ENCODE results near the gene MDN1.
"Not testable (repeated sequence)": the region's sequence is repeated elsewhere in the genome, so short reads cannot be mapped to it uniquely, and the experiment has no call there.

The MDN1 gene

GRCh38 chr6:89750338-89750737 lies 69.3 kb downstream of the MDN1 start:
- DNase-seq, result no peak

GRCh38 chr6:89749918-89750317 lies 69.7 kb downstream of the MDN1 start:
- no peak for DNase-seq

- DNase-seq, result no peak
These were observed 73.9 kb downstream of the MDN1 start for GRCh38 chr6:89745716-89746115.

DNA sequence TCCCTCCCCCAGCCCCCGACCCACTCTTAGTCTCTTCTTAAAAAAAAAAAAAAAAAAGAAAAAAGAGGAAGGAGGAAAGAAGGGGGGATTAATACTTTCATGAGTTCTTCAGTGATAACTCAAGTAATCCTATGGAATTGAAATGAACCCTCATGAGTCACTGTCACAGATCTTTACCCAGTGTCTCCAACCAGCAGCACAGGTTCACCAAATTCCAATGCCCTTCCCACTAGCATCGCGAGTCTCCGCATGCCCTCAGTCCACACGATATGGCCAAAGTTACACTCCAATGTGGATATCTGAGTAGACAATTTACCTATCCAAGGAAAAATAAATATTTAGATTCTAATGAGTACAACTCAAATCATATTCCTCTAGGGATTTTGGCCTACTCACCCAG lies 74.5 kb downstream of the MDN1 start:
- DNase-seq, result no peak

DNA sequence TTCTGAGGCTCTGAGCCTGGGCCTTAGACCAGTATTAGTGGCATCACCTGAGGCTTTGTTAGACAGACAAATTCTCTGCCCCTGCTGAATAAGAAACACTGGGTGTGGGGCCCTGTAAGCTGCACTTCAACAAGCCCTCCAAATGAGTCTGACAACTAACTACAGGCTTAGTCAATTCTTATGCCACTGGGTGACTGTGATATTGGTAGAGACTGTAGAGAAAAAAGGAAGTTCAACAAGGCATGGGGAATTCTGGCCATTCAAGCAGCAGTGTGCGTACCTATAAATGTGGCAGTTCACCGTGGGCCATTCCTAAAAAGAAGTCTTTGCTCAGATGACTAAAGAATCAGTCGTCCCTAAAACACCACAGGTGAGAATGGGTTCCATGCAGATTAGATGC lies 82.7 kb downstream of the MDN1 start:
- DNase-seq, result no peak

DNA sequence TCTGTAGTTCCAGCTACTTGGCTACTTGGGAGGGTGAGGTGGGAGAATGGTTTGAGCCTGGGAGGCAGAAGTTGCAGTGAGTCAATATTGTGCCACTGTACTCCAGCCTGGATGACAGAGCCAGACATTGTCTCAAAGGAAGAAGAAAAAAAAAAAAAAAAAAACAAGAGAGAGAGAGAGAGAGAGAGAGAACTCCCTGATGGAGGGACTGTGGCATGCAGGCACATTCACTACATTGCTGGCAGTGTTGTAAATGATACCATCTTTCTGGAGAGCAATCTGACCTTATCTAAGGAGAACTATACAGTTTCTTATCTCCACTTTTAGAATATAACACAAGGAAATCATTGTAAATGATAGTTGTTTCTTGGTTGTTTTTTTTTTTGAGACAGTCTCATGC lies 85.1 kb downstream of the MDN1 start:
- DNase-seq, result no peak

GRCh38 chr6:89731924-89732567 lies 87.5 kb downstream of the MDN1 start:
- DNase-seq, result no peak

DNA sequence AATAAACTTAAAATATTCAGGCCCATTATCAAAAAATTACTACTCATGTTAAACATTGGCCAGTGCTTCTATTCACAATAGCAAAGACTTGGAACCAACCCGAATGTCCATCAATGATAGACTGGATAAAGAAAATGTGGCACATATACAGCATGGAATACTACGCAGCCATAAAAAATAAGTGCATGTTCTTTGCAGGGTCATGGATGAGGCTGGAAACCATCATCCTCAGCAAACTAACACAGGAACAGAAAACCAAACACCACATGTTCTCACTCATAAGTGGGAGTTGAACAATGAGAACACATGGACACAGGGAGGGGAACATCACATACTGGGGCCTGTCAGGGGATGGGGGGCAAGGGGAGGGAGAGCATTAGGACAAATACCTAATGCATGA lies 88.3 kb downstream of the MDN1 start:
- not testable (repeated sequence) for DNase-seq

DNA sequence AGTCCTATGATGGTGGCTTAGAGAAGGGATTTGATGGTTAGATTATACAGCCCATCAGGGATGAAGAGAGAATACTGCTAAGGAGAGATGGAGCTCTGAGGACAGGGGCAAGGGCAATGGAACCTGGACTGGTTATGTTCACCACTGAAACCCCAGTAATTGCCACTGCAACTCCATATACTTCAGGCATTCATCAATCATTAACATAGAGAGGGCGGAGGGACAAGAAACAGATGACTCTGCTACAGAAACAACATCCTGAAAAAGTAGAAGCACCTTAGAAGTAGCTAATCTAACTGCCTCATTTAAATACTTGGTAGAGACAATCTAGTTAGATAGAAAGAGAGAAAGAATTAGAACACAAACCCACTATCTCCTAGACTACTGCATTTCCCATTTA lies 89.8 kb downstream of the MDN1 start:
- DNase-seq, result no peak

DNA sequence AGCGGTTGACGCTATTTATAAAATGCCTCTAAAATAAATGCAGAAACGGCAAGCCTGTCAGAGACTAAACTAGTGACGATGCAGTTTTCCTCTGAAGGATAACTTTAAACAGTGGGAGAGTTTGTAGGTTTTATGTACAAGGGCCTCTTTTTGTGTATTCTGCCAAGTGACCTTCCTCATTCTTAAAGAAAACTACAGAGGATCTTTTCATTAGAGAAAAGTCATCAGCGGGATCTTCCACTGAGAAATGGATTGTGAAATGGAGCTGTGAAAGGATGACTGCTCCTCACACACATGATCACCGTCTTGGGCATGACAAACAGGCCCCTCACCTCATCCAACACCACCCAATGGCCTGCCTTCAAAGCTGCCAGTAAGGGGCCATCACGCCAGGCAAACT lies 92.1 kb downstream of the MDN1 start:
- no peak for DNase-seq

GRCh38 chr6:89724981-89725380 lies 94.6 kb downstream of the MDN1 start:
- no peak for DNase-seq

- DNase-seq, result no peak
These were observed 96.5 kb downstream of the MDN1 start for GRCh38 chr6:89723046-89723445.

DNA sequence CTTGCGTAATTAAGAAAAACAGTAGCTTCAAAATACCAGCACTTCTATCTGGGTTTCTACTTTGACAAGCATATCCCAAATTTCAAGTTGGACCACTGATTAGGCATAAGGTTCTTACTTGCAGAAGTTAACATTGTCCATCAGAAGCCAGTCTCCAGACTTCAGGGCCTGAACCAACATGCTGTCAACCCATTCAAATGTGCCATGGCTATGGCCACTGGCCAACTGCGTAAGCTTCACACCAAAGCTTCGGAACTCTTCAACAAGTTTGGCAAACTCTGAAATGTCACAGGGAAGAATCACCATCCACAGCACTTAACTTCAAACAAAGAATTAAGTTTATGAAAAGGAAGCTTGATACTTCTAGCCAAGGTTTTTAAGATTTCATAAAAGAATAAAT lies 103.1 kb downstream of the MDN1 start:
- no peak for DNase-seq

DNA sequence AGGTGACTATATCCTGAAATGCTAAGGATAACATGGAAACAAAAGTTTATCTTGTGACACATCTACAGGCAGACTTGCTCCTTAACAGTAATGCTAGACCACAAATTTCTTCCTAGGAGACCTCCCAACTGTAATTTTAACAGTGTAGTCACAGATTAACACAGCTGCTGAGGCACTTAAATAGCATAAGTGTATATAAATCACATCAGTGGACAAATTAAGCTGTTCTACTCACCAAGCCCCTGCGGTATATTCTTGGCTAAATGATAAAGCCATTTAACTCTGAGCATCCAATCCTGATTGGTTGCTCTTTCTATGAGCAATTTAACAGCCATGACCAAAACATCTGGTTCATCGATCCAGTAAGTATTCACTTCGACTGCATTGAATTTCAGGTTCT lies 107.8 kb downstream of the MDN1 start:
- no peak for DNase-seq

- DNase-seq, result no peak
These were observed 111.3 kb downstream of the MDN1 start for GRCh38 chr6:89708316-89708715.

- no peak for DNase-seq
These were observed 111.8 kb downstream of the MDN1 start for GRCh38 chr6:89707766-89708165.

DNA sequence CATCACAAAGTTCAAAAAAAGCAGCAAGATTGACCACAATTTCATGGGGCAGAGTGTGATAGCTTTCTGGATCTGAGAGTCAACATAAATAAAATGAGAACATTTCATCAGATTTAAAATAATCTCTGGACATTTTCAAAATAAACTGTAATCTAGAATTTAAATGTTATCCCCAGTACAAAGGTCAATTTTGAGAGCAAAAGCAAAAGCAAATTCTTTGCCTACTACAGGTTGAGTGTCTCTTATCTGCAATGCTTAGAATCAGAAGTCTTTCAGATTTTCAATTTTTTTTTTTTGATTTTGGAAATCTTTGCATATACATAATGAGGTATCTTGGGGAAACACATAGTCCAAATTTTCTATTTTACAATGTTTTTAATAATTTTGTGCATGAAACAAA lies 113.5 kb downstream of the MDN1 start:
- no peak for DNase-seq

DNA sequence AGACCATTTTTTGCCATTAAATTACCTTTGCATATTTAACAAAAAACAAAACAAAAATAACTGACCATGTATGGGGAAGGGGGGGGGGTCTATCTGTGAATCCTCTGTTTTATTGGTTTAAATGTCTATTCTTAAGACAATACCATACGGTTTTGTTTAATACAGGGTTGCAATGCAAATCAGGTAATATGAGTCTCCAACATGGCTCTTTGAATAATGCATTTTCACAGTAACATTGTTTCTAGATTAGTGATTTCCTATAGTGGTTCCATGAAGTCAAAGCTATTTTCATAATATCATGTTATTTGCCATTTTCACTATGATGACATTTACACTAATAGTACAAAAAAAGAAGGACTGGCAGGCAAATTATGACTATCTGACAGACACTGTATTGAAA lies 116.3 kb downstream of the MDN1 start:
- DNase-seq, result no peak

- no peak for DNase-seq
These were observed 117.2 kb downstream of the MDN1 start for GRCh38 chr6:89702349-89702748.

- DNase-seq, result no peak
These were observed 123.9 kb downstream of the MDN1 start for GRCh38 chr6:89695667-89696066.

DNA sequence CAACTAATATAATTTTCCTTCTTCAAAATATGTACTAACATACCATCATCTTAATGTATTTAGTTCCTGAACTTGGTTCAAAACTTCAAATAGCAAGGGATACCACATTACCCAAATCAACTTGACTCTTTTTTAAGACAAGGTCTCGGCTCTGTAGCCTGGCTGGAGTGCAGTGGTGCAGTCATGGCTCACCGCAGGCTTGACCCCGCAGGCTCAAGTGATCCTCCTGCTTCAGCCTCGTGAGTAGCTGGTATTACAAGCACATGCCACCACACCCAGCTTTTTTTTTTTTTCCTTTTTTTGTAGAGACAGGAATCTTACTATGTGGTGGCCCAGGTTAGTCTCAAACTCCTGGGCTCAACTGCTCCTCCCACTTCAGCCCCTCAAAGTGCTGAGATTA lies 125.2 kb downstream of the MDN1 start:
- no peak for DNase-seq

GRCh38 chr6:89693207-89693606 lies 126.4 kb downstream of the MDN1 start:
- no peak for DNase-seq

GRCh38 chr6:89692256-89692655 lies 127.3 kb downstream of the MDN1 start:
- no peak for DNase-seq

DNA sequence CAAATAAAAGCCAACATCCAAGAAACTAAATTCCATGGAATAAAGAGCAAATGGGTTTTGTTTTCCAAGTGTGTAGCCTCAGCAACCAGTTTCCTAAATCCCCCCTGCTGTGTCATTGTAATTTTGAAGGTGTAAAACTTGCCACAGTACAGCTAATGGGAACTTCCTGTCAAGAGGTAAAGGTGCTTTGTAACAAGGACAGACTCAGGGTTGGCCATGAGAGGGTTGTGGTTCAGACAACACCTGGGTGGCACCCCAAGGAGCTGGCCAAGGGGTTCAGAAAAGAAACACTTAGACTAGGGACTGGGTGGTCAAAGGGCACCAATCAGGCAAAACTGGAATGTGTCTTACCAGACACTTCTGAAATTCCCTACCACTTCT lies 128.7 kb downstream of the MDN1 start:
- DNase-seq, result no peak

DNA sequence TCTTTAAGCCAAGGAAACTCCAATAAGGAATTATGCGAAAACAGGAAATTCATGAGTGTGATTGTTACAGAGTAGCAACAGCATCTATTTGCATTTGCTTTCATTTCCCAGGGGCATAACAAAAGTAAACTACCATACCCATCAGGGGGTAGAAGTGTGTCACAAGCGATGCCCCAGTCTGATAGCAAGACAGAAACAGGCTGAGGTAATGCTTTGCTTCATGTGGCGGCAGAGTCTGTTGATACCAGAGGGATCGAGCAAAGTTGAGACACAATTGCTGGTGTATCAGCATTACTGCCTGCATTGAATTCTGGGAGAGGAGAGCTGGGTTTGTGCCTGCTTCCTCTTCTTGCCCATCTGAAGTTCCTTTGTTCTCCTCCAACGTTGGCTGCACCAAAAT lies 129.9 kb downstream of the MDN1 start:
- no peak for DNase-seq

DNA sequence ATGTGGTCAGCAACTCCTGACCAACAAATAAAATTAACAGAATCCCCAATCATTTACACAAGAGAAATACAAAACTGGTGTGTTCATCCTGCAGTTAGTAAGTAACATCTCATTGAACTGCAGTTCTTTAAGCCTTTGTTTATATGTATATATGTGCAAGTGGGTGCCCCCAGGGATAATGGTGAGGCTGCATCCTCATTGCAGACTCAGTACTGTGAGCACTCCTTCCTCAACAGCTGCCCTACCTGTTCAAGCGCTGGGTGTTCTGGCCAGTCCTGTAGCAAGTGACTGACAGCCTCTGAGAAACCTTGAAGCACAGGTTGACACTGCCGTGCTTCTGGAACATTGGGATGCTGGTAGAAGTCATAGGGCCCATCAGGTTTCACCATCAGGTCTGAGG lies 131.3 kb downstream of the MDN1 start:
- no peak for DNase-seq
